Stimulated activated CD4-positive, alpha-beta T cell treated with anti-CD3 and anti-CD28 coated beads, Interleukin-1b, Interleukin-23, amount 100 ng/mL, for 48 hours (primary cell): ENCODE results near the gene KDM6A.
"Not testable (repeated sequence)": the region's sequence is repeated elsewhere in the genome, so short reads cannot be mapped to it uniquely, and the experiment has no call there.

Experiments
- DNase-seq: peaks from one replicate; pipeline ENCODE4 v3.0.0-alpha.2; 2020

KDM6A gene

DNA sequence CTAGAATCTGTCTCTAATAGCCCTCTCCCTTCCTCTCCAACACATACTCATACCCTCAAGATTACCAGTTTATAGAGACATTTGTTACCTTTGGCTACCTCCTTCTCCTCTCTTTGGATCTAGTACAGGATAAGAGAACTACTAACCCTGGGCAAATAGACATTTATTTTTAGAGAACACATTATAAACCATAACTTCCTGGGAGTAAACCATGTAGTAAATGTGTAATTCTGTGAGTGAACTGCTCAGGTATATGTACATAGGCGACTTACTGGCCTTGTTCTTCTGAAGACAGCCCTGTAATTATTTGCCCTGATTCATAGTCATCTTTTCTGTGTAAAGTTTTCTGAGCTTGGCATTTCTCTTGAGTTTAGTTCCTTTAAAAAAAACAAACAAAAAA lies 94.2 kb downstream of the KDM6A start:
- DNase-seq, result no peak

GRCh38 chrX:44970709-44971108 lies 97.7 kb downstream of the KDM6A start:
- DNase-seq, result no peak

GRCh38 chrX:44971674-44972073 lies 98.7 kb downstream of the KDM6A start:
- DNase-seq, result no peak

DNA sequence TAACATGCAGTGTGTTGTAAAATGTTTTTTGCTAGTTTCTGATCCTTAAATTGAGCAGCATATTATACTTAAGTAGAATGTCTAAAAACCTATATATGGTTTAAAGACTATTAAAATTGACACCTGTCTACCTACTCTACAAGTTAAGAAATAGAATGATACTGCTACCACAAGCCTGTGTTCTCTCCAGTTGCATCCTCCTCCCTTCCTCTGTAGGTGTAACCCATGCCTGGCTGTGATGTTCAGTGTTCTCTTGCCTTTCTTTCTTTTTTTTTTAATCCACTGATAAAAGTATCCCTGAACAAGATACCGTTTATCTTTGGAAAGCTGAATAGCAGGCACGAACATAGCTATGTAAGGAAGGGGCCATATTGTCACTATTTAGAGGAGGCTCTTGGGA lies 99.1 kb downstream of the KDM6A start:
- DNase-seq, result no peak

DNA sequence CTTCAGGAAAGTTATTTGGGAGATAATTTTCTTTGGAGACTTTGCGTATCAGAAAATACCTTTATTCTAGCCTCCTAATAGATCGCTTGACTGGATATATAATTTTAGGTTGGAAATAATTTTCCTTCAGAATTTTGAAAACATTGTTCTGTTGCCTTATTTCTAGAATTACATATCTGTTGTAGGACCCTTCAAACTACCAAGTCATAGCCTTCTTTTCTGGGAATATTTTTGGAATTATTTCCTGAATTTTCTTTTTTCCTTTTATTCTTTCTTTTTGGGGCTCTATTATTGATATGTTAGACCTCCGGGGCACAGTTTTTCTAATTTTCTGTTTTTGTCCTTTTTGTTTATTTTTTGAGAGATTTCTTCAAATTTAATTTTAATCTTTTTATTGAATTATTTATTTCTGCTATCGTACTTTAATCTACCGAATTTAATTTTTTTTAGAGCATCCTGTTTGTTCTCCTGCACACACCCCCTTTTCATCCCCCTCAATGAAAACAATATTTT lies 100.5 kb downstream of the KDM6A start:
- no peak for DNase-seq

DNA sequence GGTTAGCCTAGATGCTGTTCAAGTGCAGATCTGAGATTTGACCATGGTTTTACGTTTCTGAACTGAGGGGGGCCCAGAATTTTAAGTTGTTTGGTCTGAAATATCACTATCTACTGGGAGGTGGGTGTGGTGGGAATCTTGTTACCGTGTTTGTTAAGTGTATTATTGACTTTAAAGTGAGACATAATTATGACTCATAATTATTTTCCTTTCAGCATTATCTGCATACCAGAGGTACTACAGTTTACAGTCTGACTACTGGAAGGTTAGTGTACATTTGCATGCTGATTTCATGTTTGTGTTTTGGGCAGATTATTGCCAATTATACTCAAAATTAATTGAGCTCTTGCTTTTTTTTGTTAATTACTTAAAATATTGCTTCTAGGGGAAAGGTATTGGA lies 101.5 kb downstream of the KDM6A start:
- no peak for DNase-seq

GRCh38 chrX:44975666-44976263 lies 102.8 kb downstream of the KDM6A start:
- no peak for DNase-seq

DNA sequence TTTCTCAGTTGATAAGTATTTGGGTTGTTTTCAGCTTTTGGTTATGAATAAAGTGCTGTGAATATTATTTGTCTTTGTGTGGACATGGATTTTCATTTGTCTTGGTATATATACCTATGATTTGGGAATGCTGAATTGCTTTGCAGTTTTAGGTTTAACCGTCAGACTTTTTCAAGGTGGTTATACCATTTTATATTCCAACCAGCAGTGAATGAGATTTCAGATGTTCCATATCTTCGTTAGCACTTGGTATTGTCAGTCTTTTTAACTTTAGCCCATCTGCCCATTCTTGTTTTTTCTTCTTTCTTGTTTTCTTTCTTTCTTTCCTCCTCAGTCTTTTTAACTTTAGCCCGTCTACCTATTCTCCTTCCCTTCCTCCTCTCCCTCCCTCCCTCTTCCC lies 106.0 kb downstream of the KDM6A start:
- DNase-seq, result no peak

GRCh38 chrX:44980403-44980802 lies 107.4 kb downstream of the KDM6A start:
- no peak for DNase-seq

GRCh38 chrX:44980883-44981282 lies 107.9 kb downstream of the KDM6A start:
- DNase-seq, result no peak

DNA sequence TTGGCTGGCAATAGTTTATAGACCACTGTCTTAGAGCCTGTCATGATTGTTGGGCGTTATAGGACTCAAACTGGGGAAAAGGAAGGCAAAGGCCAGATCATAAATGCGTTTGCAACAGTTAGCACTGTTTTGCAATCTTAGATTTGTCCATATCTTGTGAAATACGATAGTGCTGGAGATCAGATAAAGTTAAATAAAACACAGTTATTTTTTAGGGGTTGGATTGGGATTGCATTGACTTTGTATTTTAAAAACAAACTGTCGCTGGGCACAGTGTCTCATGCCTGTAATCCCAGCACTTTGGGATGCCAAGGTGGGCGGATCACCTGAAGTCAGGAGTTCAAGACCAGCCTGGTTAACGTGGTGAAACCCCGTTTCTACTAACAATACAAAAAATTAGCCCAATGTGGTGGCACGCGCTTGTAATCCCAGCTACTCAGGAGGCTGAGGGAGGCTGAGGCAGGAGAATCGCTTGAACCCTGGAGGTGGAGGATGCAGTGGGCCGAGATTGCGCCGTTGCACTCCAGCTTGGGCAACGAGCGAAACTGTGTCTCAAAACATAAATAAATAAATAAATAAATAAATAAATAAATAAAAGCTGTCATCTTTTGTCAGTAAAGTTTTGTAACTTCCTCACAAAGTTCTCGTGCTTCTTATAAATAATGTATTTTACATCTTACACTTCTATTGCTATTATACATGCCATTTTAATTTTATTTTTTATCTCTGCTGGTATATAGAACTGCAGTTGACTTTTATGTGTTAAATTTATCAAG lies 117.2 kb downstream of the KDM6A start:
- no peak for DNase-seq

GRCh38 chrX:44992775-44993174 lies 119.8 kb downstream of the KDM6A start:
- DNase-seq, result no peak

- peak; percentile 40 for DNase-seq
Observed at GRCh38 chrX:44996277-44996676, 123.3 kb downstream of the KDM6A start.

DNA sequence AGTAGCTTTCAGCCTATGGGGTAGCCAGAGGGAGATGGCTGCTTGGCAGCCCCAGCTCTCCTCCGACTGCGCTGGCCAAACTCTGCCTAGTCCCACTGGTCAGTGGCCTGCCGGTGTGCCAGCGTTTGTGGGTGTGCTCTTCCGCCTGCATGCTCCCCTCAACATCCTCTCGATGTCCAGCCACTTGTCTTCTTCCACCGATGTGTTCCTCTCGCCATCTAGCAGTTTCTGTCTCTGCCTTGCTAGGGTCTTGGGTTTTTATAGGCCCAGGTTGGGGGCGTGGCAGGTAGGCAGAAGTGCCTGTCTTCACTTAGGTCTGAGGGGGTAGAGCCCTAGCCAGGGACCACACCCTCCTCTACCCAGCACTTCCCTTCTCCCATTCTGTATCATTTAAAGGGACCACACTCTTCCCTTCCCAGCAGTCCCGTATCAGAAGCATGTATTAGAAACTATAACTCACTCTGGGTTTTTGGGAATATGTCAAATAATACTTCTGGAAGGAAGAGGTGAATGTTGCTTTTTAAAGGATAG lies 124.4 kb downstream of the KDM6A start:
- DNase-seq, result no peak

DNA sequence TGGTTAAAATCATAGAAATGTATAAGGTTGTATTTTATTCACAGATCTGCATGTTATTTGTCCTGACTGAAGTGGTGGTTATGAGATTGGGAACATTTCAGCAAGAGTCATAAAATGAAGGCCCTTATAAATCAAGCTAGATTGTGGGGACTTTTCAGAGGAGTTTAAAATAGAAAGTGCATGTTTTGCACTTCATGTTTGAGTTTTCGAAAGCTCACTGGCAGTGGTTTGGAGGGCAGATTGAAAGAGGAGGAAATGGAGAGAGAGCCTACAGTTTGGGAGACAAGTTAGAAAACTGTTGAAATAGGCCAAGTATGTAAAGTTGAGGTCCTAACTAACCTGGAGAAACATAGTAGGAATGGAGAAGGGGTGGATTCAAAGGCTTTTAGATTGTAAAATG lies 124.9 kb downstream of the KDM6A start:
- no peak for DNase-seq

DNA sequence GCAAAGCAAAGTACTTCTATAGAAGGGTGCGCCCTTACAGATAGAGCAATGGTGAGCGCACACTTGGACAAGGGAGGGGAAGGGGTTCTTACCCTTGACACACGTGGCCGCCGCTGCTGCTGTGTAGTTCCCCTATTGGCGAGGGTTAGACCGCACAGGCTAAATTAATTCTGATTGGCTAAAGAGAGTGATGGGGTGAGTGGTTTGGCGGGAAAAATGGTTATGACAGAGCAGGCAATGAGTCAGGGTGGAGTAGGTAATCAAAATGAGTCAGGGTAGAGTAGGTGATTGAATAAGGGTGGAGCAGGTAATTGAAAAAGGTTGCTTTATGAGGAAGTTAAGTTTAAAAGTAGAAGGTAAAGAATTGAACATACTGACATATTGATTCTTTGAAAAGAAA lies 126.2 kb downstream of the KDM6A start:
- DNase-seq, result peak; percentile 26

GRCh38 chrX:44999872-45000271 lies 126.9 kb downstream of the KDM6A start:
- not testable (repeated sequence) for DNase-seq

- DNase-seq, result no peak
Observed at GRCh38 chrX:45001048-45001447, 128.1 kb downstream of the KDM6A start.

- DNase-seq, result no peak
Observed at GRCh38 chrX:45003085-45003484, 130.1 kb downstream of the KDM6A start.

DNA sequence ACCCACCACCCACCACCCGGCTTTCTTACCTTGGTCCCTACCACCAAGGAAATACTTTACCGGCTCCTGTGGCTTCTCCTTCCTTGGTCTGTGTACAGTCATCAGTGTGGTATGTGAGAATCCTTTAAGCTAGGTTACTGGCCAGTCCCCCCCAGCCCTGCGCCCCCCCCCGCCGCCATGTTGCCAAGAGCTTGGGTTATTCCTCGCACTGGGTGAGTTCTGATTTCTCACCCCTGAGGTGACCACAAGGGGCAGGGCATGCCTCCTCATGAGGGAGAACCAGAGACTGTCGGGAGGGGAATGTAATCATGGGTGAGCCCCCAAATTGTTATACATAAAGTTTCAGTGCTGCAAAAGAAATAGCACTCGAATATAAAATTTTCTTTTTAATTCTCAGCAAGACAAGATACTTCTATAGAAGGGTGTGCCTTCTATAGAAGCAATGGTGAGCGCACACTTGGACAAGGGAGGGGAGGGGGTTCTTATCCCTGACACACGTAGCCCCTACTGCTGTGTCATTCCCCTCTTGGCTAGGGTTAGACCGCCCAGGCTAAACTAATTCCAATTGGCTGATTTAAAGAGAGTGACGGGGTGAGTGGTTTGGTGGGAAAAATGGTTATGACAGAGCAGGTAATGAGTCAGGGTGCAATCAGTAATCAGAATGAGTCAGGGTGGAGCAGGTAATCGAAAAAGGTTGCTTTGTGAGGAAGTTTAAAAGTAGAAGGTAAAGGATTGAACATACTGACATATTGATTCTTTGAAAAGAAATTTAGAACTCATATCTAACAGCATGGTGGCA lies 133.2 kb downstream of the KDM6A start:
- DNase-seq, result peak; percentile 25

GRCh38 chrX:45007598-45007997 lies 134.6 kb downstream of the KDM6A start:
- DNase-seq, result no peak

GRCh38 chrX:45009371-45010000 lies 136.5 kb downstream of the KDM6A start:
- no peak for DNase-seq

DNA sequence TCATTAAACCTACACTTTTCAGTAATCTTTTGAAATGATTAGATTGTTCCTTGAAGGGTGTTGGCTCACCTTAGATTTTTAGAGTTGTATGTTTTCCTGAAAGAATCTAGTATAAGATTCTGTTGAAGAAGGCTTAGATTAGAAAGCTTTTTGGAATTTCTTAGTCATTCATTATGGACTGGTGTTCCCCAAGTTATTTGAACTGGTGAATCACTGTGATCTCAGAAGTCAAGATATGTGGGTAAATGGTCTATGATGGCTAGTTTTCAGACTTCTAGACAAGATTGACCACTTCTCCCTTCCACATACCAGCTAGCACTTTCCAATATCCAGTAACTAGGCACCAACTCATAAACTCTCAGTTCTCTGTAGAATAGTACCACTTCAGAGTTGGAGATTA lies 138.1 kb downstream of the KDM6A start:
- DNase-seq, result no peak
